SU-DHL-6 (cell line): ENCODE data around the gene ZMYND8.

Experiments
- EZH2phosphoT487 ChIP-seq: fragments of 200-600 bp; sonication (generic), shearing (Covaris generic); conservative IDR thresholded peaks from 2 replicates; pipeline ENCODE4 v1.6.1; 2018; ENCODE audit warnings: mild to moderate bottlenecking, antibody characterized with exemption, low read length, moderate library complexity, mixed read lengths
- TF ChIP-seq, protein P1 (sequence below): fragments of 200-600 bp; sonication (generic); IDR thresholded peaks from one replicate; pipeline ENCODE4 v1.5.1; 2017; ENCODE audit warnings: antibody characterized with exemption, mild to moderate bottlenecking, low read length, moderate library complexity; ENCODE audit not compliant: insufficient read depth, poor library complexity, severe bottlenecking

DNA sequence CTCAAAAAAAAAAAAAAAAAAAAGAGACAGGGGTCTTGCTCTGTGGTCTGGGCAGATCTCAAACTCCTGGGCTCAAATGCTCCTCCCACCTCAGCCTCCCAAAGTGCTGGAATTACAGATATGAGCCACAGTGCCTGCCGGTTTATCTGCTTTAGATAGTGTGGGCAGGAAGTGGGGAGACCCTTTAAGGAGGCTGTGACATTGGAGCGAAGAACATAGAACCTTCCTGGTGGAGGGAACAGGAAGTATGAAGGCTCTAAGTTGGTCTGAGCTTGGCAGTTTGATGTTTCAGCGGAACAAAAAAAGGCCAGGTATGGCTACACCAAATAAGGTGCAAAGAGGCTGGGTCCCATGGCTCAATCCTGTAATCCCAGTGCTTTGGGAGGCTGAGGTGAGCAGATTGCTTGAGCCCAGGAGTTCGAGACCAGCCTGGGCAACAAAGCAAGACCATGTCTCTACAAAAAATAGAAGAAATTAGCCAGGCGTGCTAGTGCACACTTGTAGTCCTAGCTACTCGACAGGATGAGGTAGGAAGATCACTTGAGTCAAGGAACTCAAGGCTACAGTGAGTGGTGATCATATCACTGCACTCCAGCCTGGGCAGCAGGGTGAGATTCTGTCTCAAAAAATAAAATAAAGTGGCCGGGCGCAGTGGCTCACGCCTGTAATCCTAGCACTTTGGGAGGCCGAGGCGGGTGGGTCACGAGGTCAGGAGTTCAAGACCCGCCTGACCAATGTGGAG lies 8.7 kb upstream of the ZMYND8 start:
- no peak for TF ChIP-seq EZH2phosphoT487
- TF ChIP-seq, protein P1, sequence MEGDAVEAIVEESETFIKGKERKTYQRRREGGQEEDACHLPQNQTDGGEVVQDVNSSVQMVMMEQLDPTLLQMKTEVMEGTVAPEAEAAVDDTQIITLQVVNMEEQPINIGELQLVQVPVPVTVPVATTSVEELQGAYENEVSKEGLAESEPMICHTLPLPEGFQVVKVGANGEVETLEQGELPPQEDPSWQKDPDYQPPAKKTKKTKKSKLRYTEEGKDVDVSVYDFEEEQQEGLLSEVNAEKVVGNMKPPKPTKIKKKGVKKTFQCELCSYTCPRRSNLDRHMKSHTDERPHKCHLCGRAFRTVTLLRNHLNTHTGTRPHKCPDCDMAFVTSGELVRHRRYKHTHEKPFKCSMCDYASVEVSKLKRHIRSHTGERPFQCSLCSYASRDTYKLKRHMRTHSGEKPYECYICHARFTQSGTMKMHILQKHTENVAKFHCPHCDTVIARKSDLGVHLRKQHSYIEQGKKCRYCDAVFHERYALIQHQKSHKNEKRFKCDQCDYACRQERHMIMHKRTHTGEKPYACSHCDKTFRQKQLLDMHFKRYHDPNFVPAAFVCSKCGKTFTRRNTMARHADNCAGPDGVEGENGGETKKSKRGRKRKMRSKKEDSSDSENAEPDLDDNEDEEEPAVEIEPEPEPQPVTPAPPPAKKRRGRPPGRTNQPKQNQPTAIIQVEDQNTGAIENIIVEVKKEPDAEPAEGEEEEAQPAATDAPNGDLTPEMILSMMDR: no peak
